ENCODE measurements around the gene FALEC. TPM values are rescaled to one million over a fixed set of nuclear protein-coding genes. Genes with fewer than 3 reads are reported as not detected.

Gene FALEC
- total and polyA plus RNA-seq, 5 experiments from 2014 or later = 0.38 to 1.9 (median 1.3) TPM; not detected in 2

- ATAC-seq = no peak
- peak overlapping the region; percentile 66 to 89 (median 81) for H3K4me3 Mint-ChIP-seq
- H3K27me3 Mint-ChIP-seq = peaks cover 13 to 38% (median 17%) of the 10 kb centered on the region in 5 donors
- H3K27ac Mint-ChIP-seq = peak overlapping the region in 5 of 10 donors; percentile 18 to 81 (median 59)
- DNase-seq = no peak
- H3K9me3 Mint-ChIP-seq = no peaks in the 10 kb centered on the region
- peaks cover 7 to 30% (median 24%) of the 10 kb centered on the region in 4 donors for H3K4me1 Mint-ChIP-seq
- POLR2A ChIA-PET = interaction anchor here (0.6 to 5.5 kb wide), 2 partner anchors 10 to 11 kb away, joined by 5 to 28 read pairs; no protein-coding TSS in a partner anchor
- no peaks in the 10 kb centered on the region for H3K36me3 Mint-ChIP-seq
Measured at GRCh38 chr1:150549496-150550221, 34.1 kb downstream of the FALEC start.

DNA sequence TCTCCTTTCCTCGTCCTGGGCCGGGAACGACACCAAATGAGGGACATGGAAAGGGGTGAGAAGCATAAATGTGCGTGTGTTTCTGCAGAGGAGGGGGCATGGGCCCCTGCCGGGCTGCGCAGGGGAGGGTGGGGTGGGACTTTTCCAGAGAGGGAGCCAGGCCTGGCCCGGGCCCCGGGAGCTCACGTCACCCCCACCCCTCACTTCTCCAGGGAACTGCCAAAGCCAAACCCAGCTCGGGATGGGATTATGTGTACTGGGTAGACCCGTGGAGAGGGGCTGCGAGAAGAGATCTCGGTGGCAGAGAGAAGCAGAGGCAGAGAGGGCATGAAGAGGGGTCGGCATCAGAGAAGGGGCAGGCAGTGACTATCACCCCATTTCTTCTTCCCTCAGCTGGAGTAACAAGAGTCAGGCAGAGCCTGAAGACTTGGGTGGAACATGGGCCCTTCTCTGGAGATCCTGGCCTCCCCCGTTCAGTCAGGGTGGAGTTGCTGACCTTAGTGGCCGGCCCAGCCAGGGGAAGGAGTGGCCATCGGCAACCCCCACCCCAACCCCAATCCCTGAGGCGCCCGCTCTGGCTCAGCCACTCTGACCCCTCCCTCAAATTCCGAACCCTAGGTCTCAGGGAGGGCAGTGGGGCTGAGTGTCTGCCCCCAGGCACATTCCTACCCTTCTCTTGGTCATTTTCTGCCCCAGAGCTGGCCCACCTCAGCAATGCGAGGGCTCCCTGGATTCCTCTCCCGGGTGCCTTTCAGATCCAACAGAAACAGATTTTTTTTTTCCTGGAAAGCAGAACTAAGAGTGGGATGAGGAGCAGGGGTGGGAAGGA, 34.9 kb downstream of the FALEC start:
- peaks cover 11 to 33% (median 16%) of the 10 kb centered on the region in 5 donors for H3K27me3 Mint-ChIP-seq
- H3K4me1 Mint-ChIP-seq = peaks cover 7 to 30% (median 24%) of the 10 kb centered on the region in 4 donors
- no peak overlapping the region for H3K27ac Mint-ChIP-seq
- ATAC-seq (no peak), DNase-seq (no peak)
- no peaks in the 10 kb centered on the region for H3K9me3 Mint-ChIP-seq
- H3K36me3 Mint-ChIP-seq = no peaks in the 10 kb centered on the region
- peak overlapping the region in 7 of 10 donors; percentile 22 to 84 (median 55) for H3K4me3 Mint-ChIP-seq
- POLR2A ChIA-PET = interaction anchor here (0.6 to 5.5 kb wide), 3 partner anchors 10 to 24 kb away, joined by 3 to 28 read pairs (median 5); no protein-coding TSS in a partner anchor

DNA sequence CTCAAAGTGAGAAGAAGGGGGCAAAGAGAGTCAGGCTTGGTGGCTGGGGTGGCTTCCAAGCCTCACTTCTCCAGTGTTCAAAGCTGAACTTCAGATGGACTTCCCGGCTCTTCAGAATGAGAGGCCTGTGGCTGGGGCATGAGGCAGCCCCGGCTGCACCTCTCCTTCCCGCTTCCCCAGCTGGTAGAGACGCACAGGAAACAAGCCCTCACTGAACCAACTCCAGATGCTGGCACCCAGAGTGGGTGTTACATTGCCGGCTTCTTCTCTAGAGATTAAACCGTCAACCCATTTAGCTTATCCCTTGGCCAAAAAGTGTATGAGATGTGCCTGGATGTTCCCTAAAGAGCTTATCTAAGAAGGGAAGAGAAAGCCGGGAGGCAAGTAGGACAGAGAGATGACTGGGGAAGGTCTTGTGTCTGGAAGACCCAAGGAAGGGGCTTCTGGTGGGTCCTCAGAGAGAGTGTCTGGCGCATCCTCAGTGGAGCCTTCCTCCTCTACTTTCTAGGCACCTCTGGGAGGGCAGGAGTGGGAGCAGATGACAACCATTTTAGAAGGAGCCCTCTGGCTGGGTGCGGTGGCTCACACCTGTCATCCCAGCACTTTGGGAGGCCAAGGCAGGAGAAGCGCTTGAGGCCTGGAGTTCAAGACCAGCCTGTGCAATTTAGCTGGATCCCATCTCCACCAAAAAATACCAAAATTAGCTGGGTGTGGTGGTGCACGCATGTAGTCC, 35.7 kb downstream of the FALEC start:
- Mint-ChIP-seq H3K27ac (peak overlapping the region in 2 of 10 donors; percentile 53 to 77), H3K4me3 (peak overlapping the region in 4 of 10 donors; percentile 16 to 48 (median 32)), H3K4me1 (peaks cover 7 to 30% (median 24%) of the 10 kb centered on the region in 4 donors), H3K36me3 (no peaks in the 10 kb centered on the region), H3K27me3 (peaks cover 9 to 27% (median 12%) of the 10 kb centered on the region in 5 donors), H3K9me3 (no peaks in the 10 kb centered on the region)
- ATAC-seq (peak in 1 of 2 donors; percentile 53), DNase-seq (peak in 1 of 10 donors; percentile 16)
- POLR2A ChIA-PET = interaction anchor here (0.6 to 5.5 kb wide), 5 partner anchors 9 to 388 kb away, joined by 3 to 28 read pairs (median 5); partner anchors contain the start of gene ENSA

GRCh38 chr1:150551784-150552127, 36.2 kb downstream of the FALEC start:
- POLR2A ChIA-PET = interaction anchor here (1.2 kb wide), 1 partner anchor 77 kb away, joined by 3 read pairs; the partner anchor contains the start of gene ENSA
- peaks cover 5 to 21% (median 9%) of the 10 kb centered on the region in 5 donors for H3K27me3 Mint-ChIP-seq
- peak overlapping the region in 1 of 10 donors; percentile 48 for H3K4me3 Mint-ChIP-seq
- ATAC-seq (no peak), DNase-seq (no peak)
- no peaks in the 10 kb centered on the region for H3K36me3 Mint-ChIP-seq
- peak overlapping the region in 1 of 10 donors; percentile 53 for H3K27ac Mint-ChIP-seq
- H3K9me3 Mint-ChIP-seq = no peaks in the 10 kb centered on the region
- peaks cover 7 to 30% (median 24%) of the 10 kb centered on the region in 4 donors for H3K4me1 Mint-ChIP-seq

GRCh38 chr1:150552128-150552910, 36.8 kb downstream of the FALEC start:
- POLR2A ChIA-PET = interaction anchor here (1.2 kb wide), 1 partner anchor 77 kb away, joined by 3 read pairs; the partner anchor contains the start of gene ENSA
- H3K4me1 Mint-ChIP-seq = peaks cover 7 to 30% (median 24%) of the 10 kb centered on the region in 4 donors
- peak overlapping the region in 1 of 10 donors; percentile 40 for H3K27ac Mint-ChIP-seq
- DNase-seq (no peak), ATAC-seq (no peak)
- H3K27me3 Mint-ChIP-seq = peaks cover 5 to 18% (median 7%) of the 10 kb centered on the region in 5 donors
- H3K36me3 Mint-ChIP-seq = no peaks in the 10 kb centered on the region
- peak overlapping the region in 3 of 10 donors; percentile 18 to 56 (median 28) for H3K4me3 Mint-ChIP-seq
- H3K9me3 Mint-ChIP-seq = no peaks in the 10 kb centered on the region

DNA sequence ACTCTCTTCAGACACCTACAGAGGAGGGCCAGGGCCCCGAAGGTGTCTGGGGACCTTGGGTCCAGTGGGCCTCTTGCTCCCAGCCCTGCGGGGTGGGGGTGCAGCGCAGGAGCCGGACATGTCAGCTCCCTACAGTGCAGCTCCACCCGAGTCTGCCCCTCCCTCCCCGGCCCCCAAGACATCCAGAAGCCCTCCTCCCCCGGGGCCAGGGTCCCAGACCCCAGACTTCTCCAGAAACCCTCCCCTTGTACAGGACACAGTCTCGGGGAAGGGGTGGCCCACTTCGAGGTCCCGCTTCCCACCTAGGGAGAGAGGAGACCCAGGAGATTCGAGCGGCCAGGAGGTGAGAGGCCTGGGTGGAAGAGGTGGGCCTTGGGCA, 37.3 kb downstream of the FALEC start:
- DNase-seq = no peak
- H3K36me3 Mint-ChIP-seq = no peaks in the 10 kb centered on the region
- H3K9me3 Mint-ChIP-seq = no peaks in the 10 kb centered on the region
- POLR2A ChIA-PET = interaction anchor here (1.0 kb wide), 1 partner anchor 75 kb away, joined by 3 read pairs; no protein-coding TSS in a partner anchor
- peak overlapping the region in 3 of 10 donors; percentile 18 to 56 (median 28) for H3K4me3 Mint-ChIP-seq
- peaks cover 7 to 30% (median 24%) of the 10 kb centered on the region in 4 donors for H3K4me1 Mint-ChIP-seq
- peaks cover 5 to 15% (median 7%) of the 10 kb centered on the region in 5 donors for H3K27me3 Mint-ChIP-seq
- peak overlapping the region in 1 of 10 donors; percentile 40 for H3K27ac Mint-ChIP-seq
- no peak for ATAC-seq

GRCh38 chr1:150553392-150554085, 38.0 kb downstream of the FALEC start:
- Mint-ChIP-seq H3K27ac (no peak overlapping the region), H3K4me1 (peaks cover 7 to 28% (median 21%) of the 10 kb centered on the region in 4 donors), H3K9me3 (no peaks in the 10 kb centered on the region), H3K27me3 (peaks cover 3 to 10% (median 5%) of the 10 kb centered on the region in 5 donors), H3K4me3 (no peak overlapping the region), H3K36me3 (no peaks in the 10 kb centered on the region)
- POLR2A ChIA-PET = interaction anchor here (0.8 to 1.6 kb wide), 3 partner anchors 68 to 76 kb away, joined by 3 to 5 read pairs (median 3); partner anchors contain the start of gene ENSA
- no peak for ATAC-seq
- peak in 1 of 10 donors; percentile 60 for DNase-seq

DNA sequence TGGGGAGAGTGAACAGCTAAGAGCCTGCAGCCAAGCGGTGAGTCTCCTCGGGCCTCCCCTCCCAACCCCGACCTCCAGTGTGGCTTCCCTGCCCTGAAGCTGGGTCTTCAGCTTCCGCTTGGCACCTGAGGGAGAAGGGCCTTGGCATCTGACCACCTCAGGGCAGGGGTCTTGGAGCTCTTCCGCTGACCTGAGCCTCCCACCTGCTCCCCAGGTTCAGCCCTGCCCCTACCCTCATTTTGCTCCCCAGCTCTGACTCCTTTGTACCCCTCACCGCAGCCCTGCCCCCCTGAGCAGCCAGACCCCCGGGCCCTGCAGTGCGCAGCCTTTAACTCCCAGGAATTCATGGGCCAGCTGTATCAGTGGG, 38.5 kb downstream of the FALEC start:
- no peak overlapping the region for H3K4me3 Mint-ChIP-seq
- no peaks in the 10 kb centered on the region for H3K9me3 Mint-ChIP-seq
- no peak overlapping the region for H3K27ac Mint-ChIP-seq
- POLR2A ChIA-PET = interaction anchor here (0.8 to 1.6 kb wide), 3 partner anchors 67 to 75 kb away, joined by 3 to 5 read pairs (median 3); partner anchors contain the start of gene ENSA
- H3K27me3 Mint-ChIP-seq = peaks cover 2 to 10% (median 5%) of the 10 kb centered on the region in 5 donors
- peaks cover 7 to 28% (median 20%) of the 10 kb centered on the region in 4 donors for H3K4me1 Mint-ChIP-seq
- no peak for DNase-seq
- ATAC-seq = no peak
- no peaks in the 10 kb centered on the region for H3K36me3 Mint-ChIP-seq

GRCh38 chr1:150555198-150555970, 39.8 kb downstream of the FALEC start:
- POLR2A ChIA-PET = interaction anchor here (0.6 to 16.2 kb wide), 2 partner anchors 22 to 444 kb away, joined by 3 to 1195 read pairs; partner anchors contain the start of gene MCL1
- peak overlapping the region in 1 of 10 donors; percentile 44 for H3K27ac Mint-ChIP-seq
- peaks cover 0 to 2% (median 0%) of the 10 kb centered on the region in 5 donors for H3K27me3 Mint-ChIP-seq

More at GRCh38 chr1:150555198-150555970, 39.8 kb downstream of the FALEC start:
- Mint-ChIP-seq H3K4me3 (no peak overlapping the region), H3K4me1 (peaks cover 6 to 29% (median 23%) of the 10 kb centered on the region in 4 donors), H3K36me3 (no peaks in the 10 kb centered on the region), H3K9me3 (no peaks in the 10 kb centered on the region)
- DNase-seq = peak in 1 of 10 donors; percentile 49
- ATAC-seq = no peak
